Neural progenitor cell (in vitro differentiated cells): ENCODE results near the gene CA10. TPM values are rescaled to one million over a fixed set of nuclear protein-coding genes. Genes with fewer than 3 reads are reported as not detected.

ENCODE experiments used
- DNase-seq: peaks from one replicate; pipeline ENCODE4 v3.0.0-alpha.2; 2016; ENCODE audit warnings: low spot score
- H2AFZ ChIP-seq: fragments of 200-600 bp; sonication (generic); replicated peaks from 2 replicates; pipeline ENCODE4 v1.6.1; 2016; ENCODE audit warnings: antibody characterized with exemption
- H3F3A ChIP-seq: fragments of 200-600 bp; sonication (generic); 2 replicates; pipeline ENCODE4 v1.6.1; 2016; ENCODE audit warnings: antibody characterized with exemption, low read depth
- H3K27ac ChIP-seq: fragments of 200-600 bp; sonication (generic); 2 replicates; pipeline ENCODE4 v1.5.1; 2016; ENCODE audit warnings: mild to moderate bottlenecking
- H3K27me3 ChIP-seq: fragments of 200-600 bp; sonication (generic); 2 replicates; pipeline ENCODE4 v1.6.1; 2016; ENCODE audit warnings: mild to moderate bottlenecking, moderate library complexity
- H3K36me3 ChIP-seq: fragments of 200-600 bp; sonication (generic); 2 replicates; pipeline ENCODE4 v1.5.1; 2016
- H3K4me1 ChIP-seq: fragments of 200-600 bp; sonication (generic); 2 replicates; pipeline ENCODE4 v1.6.1; 2016; ENCODE audit warnings: mixed run types
- H3K4me2 ChIP-seq: fragments of 200-600 bp; sonication (generic); 2 replicates; pipeline ENCODE4 v1.6.1; 2016
- H3K4me3 ChIP-seq: fragments of 200-600 bp; sonication (generic); 2 replicates; pipeline ENCODE4 v1.5.1; 2016
- H3K79me2 ChIP-seq: fragments of 200-600 bp; sonication (generic); 2 replicates; pipeline ENCODE4 v1.6.1; 2016; ENCODE audit warnings: low read depth
- H3K9ac ChIP-seq: fragments of 200-600 bp; sonication (generic); 2 replicates; pipeline ENCODE4 v1.6.1; 2016
- H3K9me3 ChIP-seq: fragments of 200-600 bp; sonication (generic); 2 replicates; pipeline ENCODE4 v1.5.1; 2016; ENCODE audit warnings: low read depth
- H4K20me1 ChIP-seq: fragments of 200-600 bp; sonication (generic); 2 replicates; pipeline ENCODE4 v1.6.1; 2016; ENCODE audit warnings: low read depth
- H3K27ac Mint-ChIP-seq: 3 replicates; pipeline ENCODE4 v1.8.0; 2021; ENCODE audit warnings: mixed read lengths
- H3K27me3 Mint-ChIP-seq: 2 replicates; pipeline ENCODE4 v1.8.0; 2022; ENCODE audit warnings: low read depth, mild to moderate bottlenecking, inconsistent platforms, moderate library complexity, mixed read lengths; ENCODE audit not compliant: insufficient read depth
- H3K36me3 Mint-ChIP-seq: 3 replicates; pipeline ENCODE4 v1.8.0; 2021; ENCODE audit warnings: mixed read lengths
- H3K4me1 Mint-ChIP-seq: 3 replicates; pipeline ENCODE4 v1.8.0; 2021; ENCODE audit warnings: mixed read lengths
- H3K4me3 Mint-ChIP-seq: 3 replicates; pipeline ENCODE4 v1.8.0; 2021; ENCODE audit warnings: mild to moderate bottlenecking, moderate library complexity, mixed read lengths
- H3K9me3 Mint-ChIP-seq: 3 replicates; pipeline ENCODE4 v1.8.0; 2020; ENCODE audit warnings: mixed read lengths
- CTCF ChIP-seq: fragments of 200-600 bp; sonication (generic); IDR thresholded peaks from 2 replicates; pipeline ENCODE4 v1.5.1; 2017; ENCODE audit warnings: antibody characterized with exemption, mild to moderate bottlenecking
- EZH2 ChIP-seq: fragments of 200-600 bp; sonication (generic); IDR thresholded peaks from 2 replicates; pipeline ENCODE4 v1.6.1; 2017; ENCODE audit warnings: antibody characterized with exemption, mild to moderate bottlenecking, moderate library complexity
- EZH2phosphoT487 ChIP-seq: fragments of 200-600 bp; sonication (generic); IDR thresholded peaks from 2 replicates; pipeline ENCODE4 v1.6.1; 2017; ENCODE audit warnings: antibody characterized with exemption
- total RNA-seq: library from RNA; depleted of rRNA; stranded (reverse); fragments of >200 nt; gene quantifications from 2 replicates; pipeline ENCODE4 v1.2.3, GENCODE V29; 2015; ENCODE audit warnings: low replicate concordance

Gene CA10
- total RNA-seq, 1 donor from 2014 or later = 0.65 TPM

DNA sequence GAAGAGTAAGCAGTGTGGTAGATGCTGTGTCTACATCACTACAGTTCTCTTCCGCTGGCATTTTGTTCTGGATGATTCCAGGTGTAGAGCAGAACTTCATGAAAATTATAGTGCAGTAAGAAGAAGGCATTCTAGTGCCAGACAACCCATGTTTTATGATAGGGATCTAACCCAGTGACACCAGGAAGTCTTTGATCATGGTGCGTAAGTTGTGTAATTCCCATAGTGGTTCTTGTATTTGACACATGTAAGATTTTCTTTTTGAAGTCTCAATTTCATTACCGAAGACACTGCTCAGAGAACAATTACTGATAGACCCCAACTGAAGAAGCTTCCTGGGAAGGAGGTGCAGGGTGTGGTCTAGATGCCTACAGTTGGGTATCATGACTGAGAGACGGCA is 356.9 kb downstream of the CA10 start:
- Histone ChIP-seq H2AFZ (no peak overlapping the region), H3K9ac (no peak overlapping the region), H4K20me1 (no peaks in the 10 kb centered on the region), H3K27ac (no peak overlapping the region), H3K4me2 (no peak overlapping the region), H3K9me3 (no peaks in the 10 kb centered on the region), H3K79me2 (no peaks in the 10 kb centered on the region), H3K36me3 (no peaks in the 10 kb centered on the region), H3K4me1 (peaks cover 6% of the 10 kb centered on the region), H3F3A (no peaks in the 10 kb centered on the region), H3K4me3 (no peak overlapping the region), H3K27me3 (no peaks in the 10 kb centered on the region)
- DNase-seq = no peak
- Mint-ChIP-seq H3K4me1 (no peaks in the 10 kb centered on the region), H3K4me3 (no peak overlapping the region), H3K9me3 (peaks cover 2% of the 10 kb centered on the region), H3K27ac (no peak overlapping the region), H3K36me3 (no peaks in the 10 kb centered on the region), H3K27me3 (peaks cover 7% of the 10 kb centered on the region)
- TF ChIP-seq EZH2phosphoT487 (no peak), EZH2 (no peak), CTCF (no peak)

DNA sequence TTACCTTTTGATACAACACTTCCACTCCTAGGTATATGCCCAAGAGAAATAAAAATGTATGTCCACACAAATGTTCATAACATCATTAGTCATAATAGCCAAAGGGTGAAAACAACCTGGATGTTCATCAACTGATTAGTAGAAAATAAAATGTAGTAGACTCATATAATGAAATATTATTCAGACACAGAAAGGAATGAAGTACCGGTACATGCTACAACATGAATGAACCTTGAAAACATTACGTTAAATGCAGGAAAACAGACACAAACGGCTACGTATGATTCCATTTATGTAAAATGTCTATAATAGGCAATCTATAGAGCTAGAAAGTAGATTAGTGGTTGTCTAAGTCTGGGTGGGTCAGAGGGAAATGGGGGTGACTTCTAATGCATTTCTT is 358.5 kb downstream of the CA10 start:
- H3K4me1 Mint-ChIP-seq = no peaks in the 10 kb centered on the region
- no peaks in the 10 kb centered on the region for H3K27me3 ChIP-seq
- no peaks in the 10 kb centered on the region for H3F3A ChIP-seq
- no peaks in the 10 kb centered on the region for H4K20me1 ChIP-seq
- TF ChIP-seq EZH2 = no peak
- TF ChIP-seq EZH2phosphoT487 = no peak
- no peak for TF ChIP-seq CTCF
- H3K9ac ChIP-seq = no peak overlapping the region
- peaks cover 2% of the 10 kb centered on the region for H3K9me3 Mint-ChIP-seq
- no peaks in the 10 kb centered on the region for H3K9me3 ChIP-seq
- H3K36me3 ChIP-seq = no peaks in the 10 kb centered on the region
- no peak overlapping the region for H2AFZ ChIP-seq
- H3K27ac Mint-ChIP-seq = no peak overlapping the region
- no peak overlapping the region for H3K4me3 Mint-ChIP-seq
- no peak overlapping the region for H3K4me3 ChIP-seq
- DNase-seq = no peak
- H3K36me3 Mint-ChIP-seq = no peaks in the 10 kb centered on the region
- no peak overlapping the region for H3K27ac ChIP-seq
- H3K79me2 ChIP-seq = no peaks in the 10 kb centered on the region
- peaks cover 6% of the 10 kb centered on the region for H3K4me1 ChIP-seq
- no peak overlapping the region for H3K4me2 ChIP-seq
- peaks cover 7% of the 10 kb centered on the region for H3K27me3 Mint-ChIP-seq

DNA sequence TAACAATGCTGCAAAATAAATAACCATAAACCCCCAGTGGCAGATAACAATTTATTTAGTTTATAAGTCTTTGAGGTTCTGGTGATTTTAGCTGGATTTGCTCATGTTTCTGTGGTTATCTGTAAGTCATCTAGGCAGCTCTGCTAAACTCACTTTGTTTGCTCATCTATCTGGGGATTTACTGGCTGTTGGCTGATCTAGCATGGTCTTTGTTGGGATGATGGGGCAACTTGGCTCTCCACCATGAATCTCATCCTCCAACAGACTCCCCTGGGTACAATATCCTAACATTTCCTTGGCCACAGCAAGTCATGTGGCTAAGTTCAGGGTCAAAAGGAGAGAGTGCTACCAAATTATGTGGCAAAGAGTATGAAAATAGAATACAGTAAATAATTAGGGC is 359.3 kb downstream of the CA10 start:
- Histone ChIP-seq H3K27ac (no peak overlapping the region), H3K79me2 (no peaks in the 10 kb centered on the region), H3K4me3 (no peak overlapping the region), H3K4me1 (peaks cover 6% of the 10 kb centered on the region), H3F3A (no peaks in the 10 kb centered on the region), H3K9me3 (no peaks in the 10 kb centered on the region), H3K9ac (no peak overlapping the region), H3K36me3 (no peaks in the 10 kb centered on the region), H4K20me1 (no peaks in the 10 kb centered on the region), H3K27me3 (no peaks in the 10 kb centered on the region), H2AFZ (no peak overlapping the region), H3K4me2 (no peak overlapping the region)
- DNase-seq = no peak
- TF ChIP-seq EZH2phosphoT487 = no peak
- no peak for TF ChIP-seq EZH2
- TF ChIP-seq CTCF = no peak
- H3K4me3 Mint-ChIP-seq = no peak overlapping the region
- H3K36me3 Mint-ChIP-seq = no peaks in the 10 kb centered on the region
- peaks cover 2% of the 10 kb centered on the region for H3K9me3 Mint-ChIP-seq
- peaks cover 7% of the 10 kb centered on the region for H3K27me3 Mint-ChIP-seq
- no peak overlapping the region for H3K27ac Mint-ChIP-seq
- H3K4me1 Mint-ChIP-seq = no peaks in the 10 kb centered on the region
